Memory B cell (primary cell): ENCODE data around the gene FGGY.
A peak's percentile ranks its signal among the peaks of the same experiment; 100 is the strongest.

Source experiments
- ATAC-seq: fragments of 150-1000 bp; cut with Tn5 transposase; 2 replicates; pipeline ENCODE4 v1.10.0; 2021; ENCODE audit warnings: low read depth, mild to moderate bottlenecking, moderate library complexity
- DNase-seq, 2 donors: peaks; one replicate each; pipeline ENCODE4 v3.0.0; 2022; ENCODE audit warnings: low spot score in 2 of 2
- H3K27ac Mint-ChIP-seq: one replicate; pipeline ENCODE4 v1.8.0; 2022; ENCODE audit warnings: mild to moderate bottlenecking, moderate library complexity, mixed read lengths
- H3K27me3 Mint-ChIP-seq: one replicate; pipeline ENCODE4 v1.8.0; 2022; ENCODE audit warnings: mixed read lengths
- H3K36me3 Mint-ChIP-seq: one replicate; pipeline ENCODE4 v1.8.0; 2022; ENCODE audit warnings: mild to moderate bottlenecking, mixed read lengths
- H3K4me1 Mint-ChIP-seq: one replicate; pipeline ENCODE4 v1.8.0; 2022; ENCODE audit warnings: mixed read lengths
- H3K4me3 Mint-ChIP-seq: one replicate; pipeline ENCODE4 v1.8.0; 2022; ENCODE audit warnings: mild to moderate bottlenecking, moderate library complexity, mixed read lengths
- H3K9me3 Mint-ChIP-seq: one replicate; pipeline ENCODE4 v1.8.0; 2022; ENCODE audit warnings: mixed read lengths

Gene FGGY

GRCh38 chr1:59314776-59315528, 18.1 kb downstream of the FGGY start:
- no peaks in the 10 kb centered on the region for H3K27me3 Mint-ChIP-seq
- no peak overlapping the region for H3K27ac Mint-ChIP-seq
- no peak overlapping the region for H3K4me3 Mint-ChIP-seq
- DNase-seq: no peak
- ATAC-seq: no peak
- H3K4me1 Mint-ChIP-seq: peaks cover 21% of the 10 kb centered on the region
- H3K9me3 Mint-ChIP-seq: peaks cover 2% of the 10 kb centered on the region
- H3K36me3 Mint-ChIP-seq: peaks cover 6% of the 10 kb centered on the region

DNA sequence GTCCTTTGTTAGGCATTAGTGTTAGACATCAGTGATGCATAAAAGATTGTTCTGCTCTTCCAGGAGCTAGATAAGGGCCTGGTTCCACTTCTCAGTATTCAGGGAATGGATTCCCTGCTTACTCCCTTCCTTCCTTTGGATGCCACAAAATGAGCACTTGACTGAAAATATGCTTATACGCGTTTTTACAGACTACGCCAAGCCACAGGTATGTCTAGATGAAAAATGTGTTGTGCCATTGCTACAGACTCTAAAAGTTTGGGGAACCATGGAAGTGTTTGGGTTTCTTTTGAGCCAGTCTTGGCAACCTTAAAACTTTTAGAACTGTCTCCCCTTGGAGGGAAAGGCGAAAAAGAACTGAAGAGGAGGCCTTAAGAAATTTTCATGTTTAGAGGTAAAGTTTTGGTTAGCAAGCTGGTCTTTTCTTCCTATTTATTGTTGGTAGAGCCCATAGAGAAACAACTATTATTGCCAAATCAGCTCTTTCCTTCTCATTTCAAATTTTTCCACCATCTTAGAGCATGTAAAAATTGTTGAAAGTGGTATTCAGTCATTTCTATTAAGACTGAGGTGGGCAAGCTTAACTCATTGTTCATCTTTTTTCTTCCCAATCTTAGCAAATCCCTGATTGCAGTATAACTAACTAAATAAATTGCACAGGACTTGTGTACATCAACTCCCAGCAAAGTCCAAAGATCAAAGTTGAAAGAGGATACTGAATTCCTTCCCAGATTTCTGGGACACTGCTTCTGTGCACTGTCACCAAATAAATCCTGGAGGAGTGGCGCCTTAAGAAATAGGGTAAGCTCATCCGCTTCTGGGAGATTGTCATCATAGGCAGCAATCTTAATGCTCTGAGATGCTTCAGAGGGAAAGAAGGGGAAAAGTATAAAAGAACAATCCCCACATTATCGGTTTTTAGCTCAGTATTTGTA, 18.9 kb downstream of the FGGY start:
- Mint-ChIP-seq H3K9me3 (peaks cover 2% of the 10 kb centered on the region), H3K4me1 (peaks cover 21% of the 10 kb centered on the region), H3K27me3 (no peaks in the 10 kb centered on the region), H3K27ac (no peak overlapping the region), H3K4me3 (no peak overlapping the region), H3K36me3 (peaks cover 6% of the 10 kb centered on the region)
- DNase-seq: no peak
- no peak for ATAC-seq

DNA sequence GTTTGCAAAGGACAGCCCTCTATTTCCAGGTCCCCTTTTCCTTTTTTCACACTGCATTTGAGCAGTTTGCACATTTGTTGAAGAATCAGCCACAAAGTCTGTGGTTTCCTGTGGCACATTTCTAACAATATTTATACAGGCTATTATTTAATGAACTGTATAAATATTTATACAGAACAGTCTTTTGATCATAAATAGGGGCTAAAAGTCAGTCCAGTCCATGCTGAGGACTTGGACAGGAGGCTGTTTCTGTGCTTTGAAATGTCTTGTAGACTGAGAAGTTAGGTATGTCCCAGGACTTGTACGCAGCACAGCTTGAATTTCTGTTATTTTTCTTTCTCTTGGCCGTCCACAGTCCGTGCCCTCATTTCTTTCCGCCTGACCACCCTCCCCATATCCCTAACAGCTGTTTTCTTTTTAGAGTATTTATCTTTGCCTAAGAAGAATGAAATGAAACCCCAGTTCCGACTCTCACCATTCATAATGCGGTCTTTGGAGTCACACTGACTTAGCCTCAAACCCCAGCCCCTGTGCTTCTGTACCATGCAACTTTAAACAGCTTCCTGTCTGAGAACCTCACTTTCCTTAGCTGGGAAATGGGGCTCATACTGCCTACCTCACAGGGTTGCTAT, 19.7 kb downstream of the FGGY start:
- ATAC-seq: no peak
- H3K27me3 Mint-ChIP-seq: no peaks in the 10 kb centered on the region
- no peak for DNase-seq
- H3K27ac Mint-ChIP-seq: no peak overlapping the region
- peaks cover 4% of the 10 kb centered on the region for H3K36me3 Mint-ChIP-seq
- no peaks in the 10 kb centered on the region for H3K9me3 Mint-ChIP-seq
- H3K4me1 Mint-ChIP-seq: peaks cover 19% of the 10 kb centered on the region
- peak overlapping the region; percentile 46 for H3K4me3 Mint-ChIP-seq

- H3K4me1 Mint-ChIP-seq: peaks cover 19% of the 10 kb centered on the region
- H3K36me3 Mint-ChIP-seq: peaks cover 7% of the 10 kb centered on the region
- H3K27me3 Mint-ChIP-seq: no peaks in the 10 kb centered on the region
- DNase-seq (no peak), ATAC-seq (no peak)
- no peak overlapping the region for H3K4me3 Mint-ChIP-seq
- H3K27ac Mint-ChIP-seq: no peak overlapping the region
- no peaks in the 10 kb centered on the region for H3K9me3 Mint-ChIP-seq
These were observed 20.4 kb downstream of the FGGY start for GRCh38 chr1:59317343-59317742.

- Mint-ChIP-seq H3K27me3 (no peaks in the 10 kb centered on the region), H3K27ac (no peak overlapping the region), H3K4me1 (peaks cover 19% of the 10 kb centered on the region), H3K36me3 (peaks cover 11% of the 10 kb centered on the region), H3K9me3 (no peaks in the 10 kb centered on the region), H3K4me3 (no peak overlapping the region)
- ATAC-seq (no peak), DNase-seq (no peak)
These were observed 20.9 kb downstream of the FGGY start for GRCh38 chr1:59317780-59318179.

DNA sequence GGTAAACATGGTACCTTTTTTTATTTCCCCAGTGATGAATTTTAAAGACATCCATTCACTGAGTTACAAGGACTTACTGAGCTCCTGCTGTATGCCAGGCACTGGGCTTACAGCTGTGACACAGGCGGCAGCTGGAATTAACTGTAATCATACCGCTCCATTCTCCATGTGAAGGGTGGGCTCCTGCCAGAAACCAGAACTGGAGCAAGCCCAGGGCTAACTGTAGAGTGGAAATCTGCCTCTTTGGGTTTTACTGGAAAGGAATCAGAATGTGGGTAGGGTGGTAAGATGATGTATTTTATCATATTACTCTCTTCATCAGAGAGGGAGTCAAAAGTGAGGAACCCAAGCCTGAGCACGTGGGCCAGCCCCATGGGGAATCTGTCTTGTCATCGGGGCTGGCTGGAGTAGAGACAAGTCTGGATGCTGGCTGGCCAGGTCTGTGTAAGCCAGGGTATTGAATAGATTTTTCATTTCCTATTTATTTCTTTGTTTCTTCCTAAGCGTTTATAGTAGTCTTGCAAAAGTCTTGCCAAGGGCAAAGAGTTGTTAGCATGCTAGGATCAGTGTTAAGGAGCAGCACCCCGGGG, 21.5 kb downstream of the FGGY start:
- no peak for ATAC-seq
- no peak for DNase-seq
- Mint-ChIP-seq H3K4me3 (no peak overlapping the region), H3K27ac (no peak overlapping the region), H3K9me3 (no peaks in the 10 kb centered on the region), H3K27me3 (no peaks in the 10 kb centered on the region), H3K4me1 (peaks cover 19% of the 10 kb centered on the region), H3K36me3 (peaks cover 14% of the 10 kb centered on the region)

DNA sequence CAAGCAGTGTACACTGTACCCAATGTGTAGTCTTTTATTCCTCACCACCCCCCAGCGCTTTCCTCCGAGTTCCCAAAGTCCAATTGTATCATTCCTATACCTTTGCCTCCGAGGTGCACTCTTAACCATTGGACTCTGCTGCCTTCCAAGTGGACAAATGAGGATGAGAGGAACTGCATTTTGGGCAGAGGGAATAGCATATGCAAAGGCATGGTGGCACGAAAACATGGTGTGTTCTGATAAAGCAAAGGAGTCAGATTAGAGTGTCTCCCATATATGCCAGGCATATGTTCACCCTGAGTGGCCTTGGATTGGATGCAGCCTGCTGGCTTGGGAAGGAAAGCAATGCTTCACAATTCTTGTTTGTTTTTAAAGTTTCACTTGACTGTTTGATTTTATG, 25.5 kb downstream of the FGGY start:
- no peak overlapping the region for H3K27ac Mint-ChIP-seq
- no peak overlapping the region for H3K4me3 Mint-ChIP-seq
- DNase-seq (no peak), ATAC-seq (no peak)
- H3K9me3 Mint-ChIP-seq: peaks cover 4% of the 10 kb centered on the region
- H3K4me1 Mint-ChIP-seq: peaks cover 4% of the 10 kb centered on the region
- no peaks in the 10 kb centered on the region for H3K27me3 Mint-ChIP-seq
- peaks cover 40% of the 10 kb centered on the region for H3K36me3 Mint-ChIP-seq

DNA sequence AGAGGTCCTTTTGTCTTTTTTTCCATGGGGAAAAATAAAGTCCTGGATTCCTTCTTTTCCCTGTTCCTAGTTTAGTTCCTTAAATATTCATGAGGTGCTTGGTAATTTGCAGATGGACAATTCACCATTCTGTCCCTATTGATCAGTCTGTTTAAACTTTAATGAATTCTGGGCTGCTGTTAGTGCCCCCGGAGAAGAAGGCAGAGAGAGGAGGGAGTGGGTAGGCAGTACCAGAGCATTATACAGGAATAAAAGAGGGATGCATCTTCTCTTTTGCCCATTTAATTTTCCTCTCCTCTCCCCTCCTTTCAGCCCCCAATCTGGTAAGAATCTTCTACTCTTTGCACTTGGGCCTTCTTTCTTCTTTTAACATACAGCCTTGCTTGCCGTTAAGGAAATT, 25.9 kb downstream of the FGGY start:
- DNase-seq (no peak), ATAC-seq (no peak)
- H3K27me3 Mint-ChIP-seq: no peaks in the 10 kb centered on the region
- peaks cover 3% of the 10 kb centered on the region for H3K4me1 Mint-ChIP-seq
- no peak overlapping the region for H3K27ac Mint-ChIP-seq
- H3K4me3 Mint-ChIP-seq: no peak overlapping the region
- peaks cover 41% of the 10 kb centered on the region for H3K36me3 Mint-ChIP-seq
- H3K9me3 Mint-ChIP-seq: peaks cover 4% of the 10 kb centered on the region

DNA sequence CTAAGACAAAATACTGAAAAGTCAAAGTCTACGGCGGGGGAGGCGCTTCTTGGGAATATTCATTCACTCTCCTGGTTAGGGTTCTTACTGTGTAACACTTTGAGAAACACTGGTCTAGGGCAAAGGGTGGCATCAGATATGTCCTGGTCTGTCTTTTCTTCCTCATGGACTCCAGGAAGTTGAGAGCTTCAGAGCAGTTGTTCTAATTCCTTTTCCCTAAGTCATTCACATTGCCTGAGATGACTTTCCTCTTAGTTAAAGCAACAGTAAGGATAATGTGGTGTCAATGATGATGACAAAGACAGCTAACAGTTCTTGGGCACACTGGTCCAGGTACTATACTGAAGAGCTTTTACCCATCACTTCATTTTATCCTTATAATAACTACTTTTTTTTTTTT, 27.0 kb downstream of the FGGY start:
- peaks cover 4% of the 10 kb centered on the region for H3K9me3 Mint-ChIP-seq
- no peaks in the 10 kb centered on the region for H3K27me3 Mint-ChIP-seq
- DNase-seq (no peak), ATAC-seq (no peak)
- peaks cover 3% of the 10 kb centered on the region for H3K4me1 Mint-ChIP-seq
- peaks cover 41% of the 10 kb centered on the region for H3K36me3 Mint-ChIP-seq
- H3K4me3 Mint-ChIP-seq: no peak overlapping the region
- no peak overlapping the region for H3K27ac Mint-ChIP-seq

- H3K4me3 Mint-ChIP-seq: no peak overlapping the region
These were observed 31.5 kb downstream of the FGGY start for GRCh38 chr1:59328353-59328752.

DNA sequence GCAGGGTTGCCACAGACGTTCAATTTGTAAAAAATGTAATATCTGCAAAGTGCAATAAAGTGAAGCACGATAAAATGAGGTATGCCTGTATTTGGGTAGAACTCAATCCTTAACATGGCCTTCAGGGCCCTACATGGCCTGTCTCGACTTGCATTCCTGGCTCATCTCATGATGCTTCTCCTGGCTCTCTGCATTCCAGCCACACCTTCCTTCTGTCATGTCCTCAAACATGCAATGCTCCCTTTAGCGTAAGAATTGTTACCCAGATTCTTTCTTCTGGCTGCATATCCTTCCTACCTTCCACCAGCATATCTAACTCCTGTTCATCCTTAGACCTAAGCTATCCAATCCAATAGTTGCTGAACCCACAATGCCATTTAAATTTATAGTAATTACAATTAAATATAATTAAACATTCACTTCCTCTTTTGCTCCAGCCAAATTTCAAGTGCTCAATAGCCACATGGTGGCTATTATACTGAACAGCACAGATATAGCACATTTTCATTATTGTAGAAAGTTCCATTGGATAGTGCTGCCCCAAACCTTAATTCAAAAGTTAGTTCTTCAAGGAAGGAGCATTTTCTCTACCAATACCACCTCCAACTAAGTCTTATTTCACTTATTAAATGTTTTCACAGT, 32.6 kb downstream of the FGGY start:
- Mint-ChIP-seq H3K4me1 (no peaks in the 10 kb centered on the region), H3K27me3 (no peaks in the 10 kb centered on the region), H3K27ac (no peak overlapping the region), H3K4me3 (no peak overlapping the region), H3K9me3 (peaks cover 4% of the 10 kb centered on the region), H3K36me3 (peaks cover 29% of the 10 kb centered on the region)
- no peak for DNase-seq
- ATAC-seq: no peak

More at GRCh38 chr1:59328353-59328752, 31.5 kb downstream of the FGGY start:
- H3K9me3 Mint-ChIP-seq: peaks cover 4% of the 10 kb centered on the region
- peaks cover 34% of the 10 kb centered on the region for H3K36me3 Mint-ChIP-seq
- H3K27me3 Mint-ChIP-seq: no peaks in the 10 kb centered on the region
- no peaks in the 10 kb centered on the region for H3K4me1 Mint-ChIP-seq
- no peak overlapping the region for H3K27ac Mint-ChIP-seq
- DNase-seq (no peak), ATAC-seq (no peak)

- DNase-seq (no peak), ATAC-seq (no peak)
- H3K4me1 Mint-ChIP-seq: no peaks in the 10 kb centered on the region
- no peak overlapping the region for H3K4me3 Mint-ChIP-seq
- no peaks in the 10 kb centered on the region for H3K9me3 Mint-ChIP-seq
- peaks cover 14% of the 10 kb centered on the region for H3K36me3 Mint-ChIP-seq
- no peaks in the 10 kb centered on the region for H3K27me3 Mint-ChIP-seq
- H3K27ac Mint-ChIP-seq: no peak overlapping the region
These were observed 35.1 kb downstream of the FGGY start for GRCh38 chr1:59331686-59332620.

DNA sequence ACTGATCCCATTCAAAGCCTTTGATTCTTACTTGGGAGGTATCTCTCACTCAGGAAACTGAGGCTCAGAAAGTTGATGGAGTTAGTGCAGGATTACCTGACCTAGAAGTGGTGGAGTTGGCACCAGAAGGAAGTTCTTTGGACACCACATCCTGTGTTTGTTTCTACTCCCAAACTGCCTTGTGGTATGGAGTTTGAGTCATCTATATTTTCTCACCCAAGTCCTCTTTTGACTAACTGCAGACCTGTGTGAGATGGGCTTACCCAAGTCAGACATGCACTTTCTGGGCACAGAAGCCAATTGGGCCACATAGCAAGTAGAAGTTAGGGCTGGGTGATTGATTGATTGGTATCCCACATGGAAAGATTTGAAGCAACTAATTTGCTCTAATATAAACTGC, 36.1 kb downstream of the FGGY start:
- ATAC-seq (no peak), DNase-seq (no peak)
- Mint-ChIP-seq H3K4me1 (no peaks in the 10 kb centered on the region), H3K36me3 (peaks cover 13% of the 10 kb centered on the region), H3K27ac (no peak overlapping the region), H3K9me3 (no peaks in the 10 kb centered on the region), H3K4me3 (no peak overlapping the region), H3K27me3 (no peaks in the 10 kb centered on the region)
